ENCODE results near the gene UQCRC1.
"Not testable (repeated sequence)": the region's sequence is repeated elsewhere in the genome, so short reads cannot be mapped to it uniquely, and the experiment has no call there.

The UQCRC1 gene

GRCh38 chr3:48553886-48554845 lies 55.3 kb downstream of the UQCRC1 start:
- no peak for DNase-seq

GRCh38 chr3:48553361-48553760 lies 56.1 kb downstream of the UQCRC1 start:
- no peak for DNase-seq

GRCh38 chr3:48552111-48552951 lies 57.1 kb downstream of the UQCRC1 start:
- DNase-seq = no peak

DNA sequence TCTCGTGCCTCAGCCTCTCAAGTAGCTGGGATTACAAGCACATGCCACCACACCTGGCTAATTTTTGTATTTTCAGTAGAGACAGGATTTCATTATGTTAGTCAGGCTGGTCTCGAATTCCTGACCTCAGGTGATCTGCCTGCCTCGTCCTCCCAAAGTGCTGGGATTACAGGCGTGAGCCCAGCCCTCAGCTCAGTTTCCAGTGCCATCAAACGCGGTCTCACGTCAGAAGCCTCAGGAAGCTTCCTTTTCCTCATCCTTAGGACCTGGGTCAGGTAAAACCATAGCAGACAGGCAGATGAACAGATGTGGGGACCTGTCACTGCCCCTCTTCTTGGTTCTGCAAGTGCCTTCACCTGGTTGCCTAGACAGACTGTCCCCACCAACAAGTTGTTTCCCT lies 57.8 kb downstream of the UQCRC1 start:
- DNase-seq = not testable (repeated sequence)
